ENCODE data around the gene CASP2.
A peak's percentile ranks its signal among the peaks of the same experiment; 100 is the strongest.
"Not testable (repeated sequence)": the region's sequence is repeated elsewhere in the genome, so short reads cannot be mapped to it uniquely, and the experiment has no call there.

The CASP2 gene

DNA sequence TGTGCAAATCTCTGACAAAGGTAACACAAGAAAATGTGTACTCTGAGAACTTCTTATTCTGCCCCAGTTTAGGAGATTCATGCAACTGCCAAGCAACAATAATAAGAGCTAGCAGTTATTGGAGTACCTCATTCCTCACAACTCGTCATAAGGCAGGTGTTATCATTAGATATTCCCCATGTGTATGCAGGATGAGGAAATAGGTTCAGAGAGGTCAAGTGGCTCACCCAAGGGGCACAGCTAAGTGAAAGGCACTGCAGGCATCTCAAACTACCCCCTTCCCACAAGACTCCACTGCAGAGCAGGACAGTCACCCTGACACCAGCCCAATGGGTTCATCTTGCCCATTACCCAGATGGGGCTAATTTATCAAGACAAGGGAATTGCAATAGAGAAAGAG, 26.2 kb upstream of the CASP2 start:
- H3K4me3 ChIP-seq (ENCODE audit: low read depth, low read length): no peak overlapping the region
- TF ChIP-seq, protein P1, sequence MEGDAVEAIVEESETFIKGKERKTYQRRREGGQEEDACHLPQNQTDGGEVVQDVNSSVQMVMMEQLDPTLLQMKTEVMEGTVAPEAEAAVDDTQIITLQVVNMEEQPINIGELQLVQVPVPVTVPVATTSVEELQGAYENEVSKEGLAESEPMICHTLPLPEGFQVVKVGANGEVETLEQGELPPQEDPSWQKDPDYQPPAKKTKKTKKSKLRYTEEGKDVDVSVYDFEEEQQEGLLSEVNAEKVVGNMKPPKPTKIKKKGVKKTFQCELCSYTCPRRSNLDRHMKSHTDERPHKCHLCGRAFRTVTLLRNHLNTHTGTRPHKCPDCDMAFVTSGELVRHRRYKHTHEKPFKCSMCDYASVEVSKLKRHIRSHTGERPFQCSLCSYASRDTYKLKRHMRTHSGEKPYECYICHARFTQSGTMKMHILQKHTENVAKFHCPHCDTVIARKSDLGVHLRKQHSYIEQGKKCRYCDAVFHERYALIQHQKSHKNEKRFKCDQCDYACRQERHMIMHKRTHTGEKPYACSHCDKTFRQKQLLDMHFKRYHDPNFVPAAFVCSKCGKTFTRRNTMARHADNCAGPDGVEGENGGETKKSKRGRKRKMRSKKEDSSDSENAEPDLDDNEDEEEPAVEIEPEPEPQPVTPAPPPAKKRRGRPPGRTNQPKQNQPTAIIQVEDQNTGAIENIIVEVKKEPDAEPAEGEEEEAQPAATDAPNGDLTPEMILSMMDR (IDR thresholded peaks at IDR 0.05; ENCODE audit: low read depth, low read length, missing control alignments): no peak
- DNase-seq (ENCODE audit: low read depth): no peak
- in situ Hi-C loops (cut with HindIII; ENCODE audit: low sequenced_read_pairs): no loop called here

DNA sequence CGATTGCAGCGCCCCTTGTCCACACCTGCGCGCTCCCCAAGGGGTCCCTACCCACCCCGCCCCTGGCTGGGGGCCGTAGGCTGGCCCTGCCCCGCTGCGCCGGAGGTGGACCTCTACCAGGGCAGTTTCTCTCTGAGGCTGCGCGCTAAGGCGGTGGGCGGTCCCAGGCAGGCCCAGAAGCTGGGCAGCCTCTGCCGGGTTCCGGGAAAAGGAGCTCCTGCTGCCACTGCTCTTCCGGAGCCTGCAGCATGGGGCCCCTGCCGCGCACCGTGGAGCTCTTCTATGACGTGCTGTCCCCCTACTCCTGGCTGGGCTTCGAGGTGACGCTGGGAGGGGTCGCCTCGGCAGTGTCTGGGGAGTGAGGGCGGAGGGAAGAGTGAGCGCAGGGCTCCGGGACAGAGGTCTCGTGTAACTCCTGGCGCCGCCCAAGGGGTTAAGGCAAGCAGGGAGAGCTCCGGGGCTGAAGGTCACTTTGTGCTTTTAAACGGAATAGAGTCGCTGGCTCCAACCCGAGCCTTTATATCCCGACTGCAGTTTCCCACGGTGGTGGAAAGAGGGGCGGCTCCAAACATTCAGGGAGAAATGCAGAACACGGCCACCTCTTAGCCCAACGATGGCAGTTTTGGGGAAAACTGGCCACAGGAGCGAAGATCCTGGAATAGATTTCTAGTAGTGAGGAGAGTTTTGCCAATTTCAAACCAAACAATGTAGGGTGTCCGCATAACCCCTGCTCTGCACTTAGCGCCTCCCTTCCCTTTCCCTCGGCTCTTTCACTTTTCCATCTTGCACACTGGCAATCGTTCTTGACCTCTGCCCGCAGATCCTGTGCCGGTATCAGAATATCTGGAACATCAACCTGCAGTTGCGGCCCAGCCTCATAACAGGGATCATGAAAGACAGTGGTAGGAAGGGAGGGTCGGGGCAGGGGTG, 24.6 kb upstream of the CASP2 start, which contains the start of gene GSTK1:
Gene GSTK1, plus strand, starts transcription at position 176 of the 930 bp plus-strand sequence. Its CDS starts 73 bp downstream, at position 249.
- in situ Hi-C loops (cut with HindIII; ENCODE audit: low sequenced_read_pairs): no loop called here
- no peak for DNase-seq (ENCODE audit: low read depth)
- TF ChIP-seq, protein P1 (IDR thresholded peaks at IDR 0.05; ENCODE audit: low read depth, low read length, missing control alignments): no peak
- peak within 1 kb of the TSS; percentile 72 for H3K4me3 ChIP-seq (ENCODE audit: low read depth, low read length)

DNA sequence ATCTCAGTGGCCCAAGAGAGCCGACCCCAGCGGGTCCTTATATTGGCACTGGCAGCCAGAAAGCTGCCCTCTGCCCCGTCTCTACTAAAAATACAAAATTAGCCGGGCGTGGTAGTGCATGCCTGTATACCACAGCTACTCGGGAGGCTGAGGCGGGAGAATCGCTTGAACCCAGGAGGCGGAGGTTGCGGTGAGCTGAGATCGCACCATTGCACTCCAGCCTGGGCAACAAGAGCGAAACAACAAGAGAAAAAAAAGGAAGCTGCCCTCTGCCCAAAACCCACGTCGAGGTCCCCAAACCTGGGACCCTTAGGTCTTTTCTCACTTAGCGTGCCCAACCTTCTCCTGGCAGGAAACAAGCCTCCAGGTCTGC, 24.0 kb upstream of the CASP2 start:
- DNase-seq (ENCODE audit: low read depth); in situ Hi-C loops (cut with HindIII; ENCODE audit: low sequenced_read_pairs): not testable (repeated sequence)
- H3K4me3 ChIP-seq (ENCODE audit: low read depth, low read length): peak overlapping the region; percentile 72

DNA sequence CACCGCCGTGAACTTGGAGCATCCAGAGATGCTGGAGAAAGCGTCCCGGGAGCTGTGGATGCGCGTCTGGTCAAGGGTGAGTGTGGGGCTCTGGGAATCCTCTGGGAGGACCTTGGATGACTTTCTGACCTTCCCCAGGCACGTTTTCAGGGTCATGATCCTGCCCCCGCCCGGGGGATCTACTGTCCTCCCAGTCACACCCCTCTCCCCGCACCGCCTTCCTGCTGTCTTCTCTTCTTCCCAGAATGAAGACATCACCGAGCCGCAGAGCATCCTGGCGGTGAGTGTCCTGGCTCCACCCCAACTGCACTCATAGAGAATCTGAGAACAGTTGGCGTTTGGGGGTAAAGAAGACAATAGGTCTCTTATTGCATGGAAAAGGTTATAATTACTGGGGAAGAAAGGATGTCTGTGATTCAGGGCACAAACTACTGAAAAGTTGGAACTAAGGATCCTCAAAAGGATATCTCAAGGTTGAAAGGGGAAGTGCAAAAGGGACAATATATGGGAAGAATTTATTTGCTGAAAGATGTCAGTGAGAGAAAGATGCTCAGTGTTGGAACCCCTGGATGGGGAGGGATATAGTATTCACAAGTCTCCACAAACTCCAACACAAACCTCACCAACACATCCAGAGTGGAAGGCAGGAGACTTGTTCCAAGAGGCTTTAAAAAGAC, 23.0 kb upstream of the CASP2 start:
- in situ Hi-C loops (cut with HindIII; ENCODE audit: low sequenced_read_pairs): no loop called here
- TF ChIP-seq, protein P1 (IDR thresholded peaks at IDR 0.05; ENCODE audit: low read depth, low read length, missing control alignments): no peak
- H3K4me3 ChIP-seq (ENCODE audit: low read depth, low read length): no peak overlapping the region
- DNase-seq (ENCODE audit: low read depth): no peak

DNA sequence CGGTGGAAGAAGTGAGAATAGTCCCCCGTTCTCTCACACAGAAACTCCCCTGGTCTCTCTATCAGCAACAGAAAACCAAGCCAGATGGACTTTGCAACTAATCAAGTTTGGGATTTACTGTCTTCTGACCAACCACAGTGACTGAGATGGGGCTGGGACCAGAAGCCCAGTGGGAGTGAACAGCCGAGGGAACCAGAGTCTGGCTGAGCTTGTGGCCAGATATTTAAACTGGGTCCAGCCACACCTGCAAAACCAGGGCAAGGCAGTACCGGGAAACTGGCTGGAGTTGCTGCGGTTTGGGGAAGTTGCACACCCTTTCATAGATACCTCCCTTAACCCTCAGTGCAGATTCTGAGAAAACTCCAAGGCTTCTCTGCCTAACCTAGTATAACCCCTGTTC, 18.9 kb upstream of the CASP2 start:
- in situ Hi-C loops (cut with HindIII; ENCODE audit: low sequenced_read_pairs): no loop called here
- no peak overlapping the region for H3K4me3 ChIP-seq (ENCODE audit: low read depth, low read length)
- DNase-seq (ENCODE audit: low read depth): no peak
- TF ChIP-seq, protein P1 (IDR thresholded peaks at IDR 0.05; ENCODE audit: low read depth, low read length, missing control alignments): no peak

DNA sequence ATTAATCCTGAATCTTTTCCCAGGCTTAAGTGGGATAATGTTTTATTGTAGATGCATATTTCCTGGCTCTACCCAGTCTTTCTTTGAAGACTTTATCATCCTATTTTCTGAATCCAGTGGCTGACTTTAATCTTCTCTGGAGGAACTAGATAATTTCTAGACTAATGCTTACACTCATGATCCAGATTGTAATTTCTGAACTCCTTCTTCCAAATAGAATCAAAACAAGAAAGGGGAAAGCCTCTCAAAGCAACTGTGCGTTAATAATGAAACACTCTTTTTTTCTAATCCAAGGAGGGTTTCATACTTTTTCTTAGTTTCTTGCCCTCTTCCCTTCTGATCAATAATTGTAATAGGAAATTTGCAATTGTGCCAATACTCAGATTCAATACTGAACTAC, 16.9 kb upstream of the CASP2 start:
- DNase-seq (ENCODE audit: low read depth): no peak
- TF ChIP-seq, protein P1 (IDR thresholded peaks at IDR 0.05; ENCODE audit: low read depth, low read length, missing control alignments): no peak
- H3K4me3 ChIP-seq (ENCODE audit: low read depth, low read length): no peak overlapping the region
- in situ Hi-C loops (cut with HindIII; ENCODE audit: low sequenced_read_pairs): no loop called here

DNA sequence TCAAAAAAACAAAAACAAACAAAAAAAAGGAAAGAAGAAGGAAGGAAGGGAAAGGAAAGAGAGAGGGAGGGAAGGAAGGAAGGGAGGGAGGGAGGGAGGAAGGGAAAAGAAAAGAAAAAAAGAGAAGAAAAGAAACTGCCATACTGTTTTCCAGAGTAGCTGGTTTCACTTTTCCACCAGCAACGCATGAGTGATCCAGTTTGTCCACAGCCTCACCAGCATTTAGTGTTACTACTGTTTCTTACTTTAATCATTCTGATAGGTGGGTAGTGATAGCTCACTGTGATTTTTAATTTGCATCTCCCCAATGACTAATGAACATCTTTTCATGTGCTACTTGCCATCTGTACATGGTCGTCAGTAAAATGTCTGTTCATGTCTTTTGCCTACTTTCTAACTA, 15.3 kb upstream of the CASP2 start:
- no peak for DNase-seq (ENCODE audit: low read depth)
- H3K4me3 ChIP-seq (ENCODE audit: low read depth, low read length): no peak overlapping the region
- TF ChIP-seq, protein P1 (IDR thresholded peaks at IDR 0.05; ENCODE audit: low read depth, low read length, missing control alignments): no peak
- in situ Hi-C loops (cut with HindIII; ENCODE audit: low sequenced_read_pairs): no loop called here
